ENCODE measurements around the gene MYOZ3.

MYOZ3 gene, protein sequence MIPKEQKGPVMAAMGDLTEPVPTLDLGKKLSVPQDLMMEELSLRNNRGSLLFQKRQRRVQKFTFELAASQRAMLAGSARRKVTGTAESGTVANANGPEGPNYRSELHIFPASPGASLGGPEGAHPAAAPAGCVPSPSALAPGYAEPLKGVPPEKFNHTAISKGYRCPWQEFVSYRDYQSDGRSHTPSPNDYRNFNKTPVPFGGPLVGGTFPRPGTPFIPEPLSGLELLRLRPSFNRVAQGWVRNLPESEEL

DNA sequence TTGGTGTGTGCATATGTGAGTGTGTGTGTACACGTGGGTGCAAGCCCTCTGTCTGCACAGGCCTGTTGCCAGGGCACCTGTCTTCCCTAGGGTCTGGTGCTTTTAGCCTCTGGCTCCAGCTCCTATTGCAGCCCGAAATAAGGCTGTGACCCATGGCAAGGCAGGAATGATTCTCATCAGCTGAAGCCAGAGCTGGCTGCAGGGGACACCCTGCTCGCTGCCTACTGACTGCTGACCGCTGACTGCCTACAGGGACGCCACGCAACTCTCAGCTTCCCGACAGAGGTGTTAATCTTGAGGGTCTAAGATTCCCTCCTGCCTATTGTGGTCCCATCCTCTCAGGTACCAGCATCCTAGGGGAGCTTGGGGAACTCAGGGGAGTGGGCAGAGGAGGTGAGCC is at the start of gene MYOZ3:
Gene MYOZ3, plus strand, starts transcription at position 166 of the 400 bp plus-strand sequence. CDS start 1,691 bp downstream, outside the sequence.
- DNase-seq (ENCODE audit: low spot score) = no peak

DNA sequence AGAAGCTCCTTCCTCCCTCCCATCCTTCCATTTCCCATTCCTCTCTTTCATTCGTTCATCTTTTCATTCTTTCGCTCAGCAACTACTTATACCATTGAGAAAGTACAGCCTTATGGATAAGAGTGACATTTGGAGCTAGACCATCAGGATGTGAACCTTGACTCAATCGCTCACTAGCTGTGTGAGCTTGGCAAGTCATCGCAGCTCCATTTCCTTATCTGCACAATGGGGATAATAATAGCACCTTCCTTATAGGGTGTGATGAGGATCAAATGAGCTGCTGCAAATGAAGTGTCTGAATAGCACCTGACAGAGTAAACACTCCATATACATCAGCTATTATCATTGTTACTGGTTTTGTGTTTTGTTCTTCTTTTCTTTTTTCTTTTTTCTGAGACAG is 48.6 kb upstream of the MYOZ3 start:
- no peak for DNase-seq (ENCODE audit: low spot score)

DNA sequence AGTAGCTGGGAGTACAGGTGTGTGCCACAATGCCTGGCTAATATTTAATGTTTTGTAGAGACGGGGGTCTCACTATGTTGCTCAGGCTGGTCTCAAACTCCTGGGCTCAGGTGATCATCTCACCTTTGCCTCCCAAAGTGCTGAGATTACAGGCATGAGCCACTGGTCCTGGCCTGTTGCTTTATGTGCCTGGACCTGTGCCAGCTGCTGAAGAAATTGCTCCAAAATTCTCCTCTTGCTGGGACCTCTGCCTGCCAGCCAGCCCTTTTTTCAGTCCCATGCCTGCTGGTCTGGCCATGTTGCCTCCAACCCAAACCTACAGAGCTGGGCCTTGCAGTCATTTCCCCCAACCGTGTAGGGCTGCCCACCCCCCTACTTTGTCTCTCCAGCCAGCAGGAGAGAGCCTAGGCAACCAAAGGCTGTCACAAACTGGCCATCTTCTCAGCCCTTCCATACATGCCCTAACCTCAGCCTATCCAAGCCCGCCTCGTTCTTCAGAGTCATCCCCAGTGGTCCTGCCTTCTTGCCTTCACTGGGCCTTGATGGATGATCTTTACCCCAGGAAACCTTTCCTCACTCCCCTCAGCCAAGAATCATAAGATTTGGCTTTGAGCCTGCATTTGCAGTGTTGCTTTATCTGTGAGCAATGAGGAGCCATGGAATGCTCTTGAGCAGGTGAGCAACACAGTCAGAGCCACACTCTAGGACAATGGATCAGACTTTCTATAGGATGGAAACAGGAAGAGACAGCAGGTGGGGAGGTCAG is 48.0 kb upstream of the MYOZ3 start:
- DNase-seq (ENCODE audit: low spot score) = no peak

DNA sequence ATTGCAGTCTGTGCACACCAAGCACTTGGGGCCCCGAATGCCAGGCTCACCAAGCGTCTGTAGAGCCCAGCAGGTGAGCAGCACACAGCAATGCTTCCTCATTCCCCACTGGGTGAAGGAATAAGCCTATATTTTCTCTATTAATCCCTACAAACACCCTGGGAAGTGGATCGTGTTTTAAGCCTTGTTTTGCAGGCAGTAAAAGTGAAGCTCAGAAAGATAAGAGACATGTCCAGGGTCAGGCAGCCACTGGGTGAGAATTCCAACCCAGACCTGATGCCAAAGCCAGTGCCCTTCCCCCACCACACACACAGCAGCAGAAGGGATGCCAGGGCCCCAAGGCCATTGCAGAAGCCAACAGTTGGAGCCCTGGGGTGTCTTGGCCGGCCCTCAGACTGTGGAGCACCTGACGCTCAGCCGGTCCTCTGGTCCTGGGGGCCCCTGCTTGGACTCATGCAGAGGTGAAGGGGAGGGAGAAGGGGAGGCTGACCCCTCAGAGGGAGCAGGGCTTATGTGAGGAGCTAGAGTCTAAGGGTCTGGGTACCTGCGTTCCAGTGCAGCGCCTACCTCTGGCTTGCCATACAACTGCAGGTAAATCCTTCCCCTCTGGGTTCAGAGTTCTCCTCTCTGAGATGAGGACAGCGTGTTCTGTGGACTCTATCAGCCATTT is 46.9 kb upstream of the MYOZ3 start:
- DNase-seq (ENCODE audit: low spot score) = no peak

DNA sequence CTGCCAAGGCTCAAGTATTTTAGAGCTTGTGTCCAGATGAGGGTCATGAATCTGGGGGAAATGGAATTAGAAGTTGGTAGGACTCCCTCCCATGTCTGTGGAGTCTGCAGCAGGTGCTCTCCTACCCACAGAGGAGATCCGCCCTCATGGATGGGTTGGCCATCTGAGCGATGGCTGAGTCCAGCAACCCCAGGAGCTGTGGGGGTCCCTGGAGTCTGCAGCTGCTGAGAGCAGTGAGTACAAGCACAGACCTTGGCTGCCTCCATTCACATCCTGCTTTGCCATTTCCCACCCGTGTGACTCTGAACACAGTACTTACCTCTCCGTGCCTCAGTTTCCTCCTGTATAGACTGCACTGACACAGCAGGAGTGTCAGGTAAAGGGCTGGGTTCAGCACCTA is 46.4 kb upstream of the MYOZ3 start:
- DNase-seq (ENCODE audit: low spot score) = no peak

DNA sequence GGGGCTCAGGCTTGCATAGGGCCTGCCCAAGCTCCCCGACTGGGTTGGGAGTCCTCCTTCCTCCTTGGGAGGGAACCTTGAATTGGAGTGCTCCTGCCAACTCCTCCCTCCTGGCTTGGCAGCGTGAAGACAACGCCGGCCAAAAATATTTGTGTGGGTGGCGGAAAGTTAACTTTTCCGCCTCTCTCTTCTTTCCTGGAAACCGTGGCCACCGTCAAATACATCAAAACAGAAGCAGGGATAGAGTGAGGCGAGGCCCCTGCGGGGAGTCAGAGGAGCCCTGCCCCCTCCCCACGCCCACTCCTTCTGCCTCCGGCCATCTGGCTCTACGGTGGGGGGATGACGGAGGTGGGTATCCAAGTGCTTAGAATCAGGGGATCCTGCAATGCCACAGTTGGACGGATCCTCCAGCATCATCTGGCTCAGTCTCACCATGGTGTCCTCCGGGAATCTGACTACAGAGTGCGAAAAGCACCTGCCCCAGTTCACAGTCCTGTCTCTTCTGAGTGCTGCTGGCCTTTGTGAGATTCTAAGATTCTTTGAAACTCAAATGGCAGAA is 45.8 kb upstream of the MYOZ3 start:
- no peak for DNase-seq (ENCODE audit: low spot score)

DNA sequence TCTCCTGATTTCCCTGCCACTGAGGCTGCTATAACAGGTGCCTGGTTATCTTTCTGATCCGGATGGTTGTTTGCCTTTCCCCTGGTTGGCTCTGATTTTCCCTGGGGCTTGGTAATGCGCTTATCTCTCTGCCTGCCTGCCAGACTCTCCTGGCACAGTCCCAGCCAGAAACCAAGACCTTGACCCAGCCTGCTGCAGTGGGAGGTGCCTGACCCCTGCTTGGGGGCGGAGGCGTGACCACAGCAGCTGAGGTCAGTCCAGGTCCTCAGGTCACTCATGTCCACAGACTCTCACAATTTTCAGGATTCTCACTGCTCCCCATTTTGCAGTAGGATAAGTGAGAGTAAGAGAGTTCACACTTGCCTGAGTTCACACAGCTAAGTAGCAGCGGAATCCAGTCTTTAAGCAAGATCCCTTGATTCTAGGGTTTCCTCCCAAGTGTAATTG is 45.0 kb upstream of the MYOZ3 start:
- DNase-seq (ENCODE audit: low spot score) = no peak

DNA sequence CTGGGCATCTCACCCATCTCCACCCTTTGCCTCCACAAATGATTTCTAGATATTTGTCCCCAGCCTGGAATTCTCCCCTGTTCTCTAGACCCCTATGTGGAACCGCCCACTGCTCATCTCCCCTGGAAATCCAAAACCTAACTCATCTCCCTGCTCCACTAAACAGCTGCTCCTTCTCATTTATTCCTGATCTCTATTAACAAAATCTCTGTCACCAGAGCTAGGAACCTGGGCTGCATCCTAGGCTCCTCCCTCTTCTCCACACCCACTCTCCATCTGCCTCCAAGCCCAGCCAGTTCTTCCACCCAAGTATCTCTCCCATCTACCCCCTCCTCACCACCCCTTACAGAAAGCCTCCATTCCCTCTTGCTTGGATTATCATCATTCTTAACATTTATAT is 44.5 kb upstream of the MYOZ3 start:
- DNase-seq (ENCODE audit: low spot score) = peak; percentile 45

DNA sequence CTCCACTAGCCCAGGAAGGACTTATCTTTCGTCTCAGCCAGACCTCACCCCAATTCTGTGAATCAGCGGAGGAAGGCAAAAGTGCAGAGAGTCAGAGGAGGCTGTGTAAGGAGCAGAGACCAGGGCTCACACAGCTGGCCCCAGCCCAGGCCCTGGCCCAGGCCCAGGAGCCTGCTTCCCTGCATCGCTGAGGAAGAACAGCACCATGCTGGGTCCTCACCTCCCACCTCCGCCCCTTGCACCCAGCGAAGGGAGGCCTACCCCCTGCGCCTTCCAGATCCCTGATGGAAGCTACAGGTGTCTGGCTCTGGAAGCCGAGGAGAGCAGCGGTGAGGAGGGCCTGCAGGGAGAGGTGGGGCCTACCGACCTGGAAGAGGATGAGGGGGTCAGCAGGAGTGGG is 42.9 kb upstream of the MYOZ3 start:
- DNase-seq (ENCODE audit: low spot score) = no peak

DNA sequence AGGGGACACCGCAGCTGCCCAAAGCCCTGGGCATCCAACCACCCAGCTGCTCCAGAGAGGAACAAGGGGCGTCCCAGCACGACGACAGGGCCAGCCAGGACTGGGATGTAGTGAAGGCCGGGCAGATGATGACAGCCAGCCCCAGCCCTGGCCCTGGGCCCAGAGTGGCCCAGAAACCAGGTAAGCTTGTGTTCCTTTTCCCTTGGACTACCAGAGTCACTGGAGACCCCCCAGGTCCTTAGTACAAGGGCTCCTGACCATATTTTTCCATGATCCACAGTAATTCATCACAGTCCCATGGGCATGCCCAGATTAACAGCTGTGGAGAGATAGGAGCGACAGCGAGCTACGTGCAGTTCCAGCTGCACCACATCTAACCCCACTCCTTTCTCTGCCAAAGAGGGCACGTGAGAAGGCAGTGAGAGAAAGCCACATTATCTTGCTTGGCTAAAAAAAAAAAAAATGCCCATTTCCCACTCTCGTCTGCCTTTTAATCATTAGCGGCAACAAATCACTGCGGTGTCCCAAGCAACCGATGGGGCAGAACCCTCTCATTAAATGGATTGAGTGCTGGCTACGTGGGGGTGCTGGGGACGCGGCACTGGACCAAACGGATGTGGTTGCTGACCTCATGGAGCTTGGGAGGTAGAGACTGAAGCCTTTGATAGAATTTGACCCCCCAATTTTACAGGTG is 42.3 kb upstream of the MYOZ3 start:
- DNase-seq (ENCODE audit: low spot score) = no peak

DNA sequence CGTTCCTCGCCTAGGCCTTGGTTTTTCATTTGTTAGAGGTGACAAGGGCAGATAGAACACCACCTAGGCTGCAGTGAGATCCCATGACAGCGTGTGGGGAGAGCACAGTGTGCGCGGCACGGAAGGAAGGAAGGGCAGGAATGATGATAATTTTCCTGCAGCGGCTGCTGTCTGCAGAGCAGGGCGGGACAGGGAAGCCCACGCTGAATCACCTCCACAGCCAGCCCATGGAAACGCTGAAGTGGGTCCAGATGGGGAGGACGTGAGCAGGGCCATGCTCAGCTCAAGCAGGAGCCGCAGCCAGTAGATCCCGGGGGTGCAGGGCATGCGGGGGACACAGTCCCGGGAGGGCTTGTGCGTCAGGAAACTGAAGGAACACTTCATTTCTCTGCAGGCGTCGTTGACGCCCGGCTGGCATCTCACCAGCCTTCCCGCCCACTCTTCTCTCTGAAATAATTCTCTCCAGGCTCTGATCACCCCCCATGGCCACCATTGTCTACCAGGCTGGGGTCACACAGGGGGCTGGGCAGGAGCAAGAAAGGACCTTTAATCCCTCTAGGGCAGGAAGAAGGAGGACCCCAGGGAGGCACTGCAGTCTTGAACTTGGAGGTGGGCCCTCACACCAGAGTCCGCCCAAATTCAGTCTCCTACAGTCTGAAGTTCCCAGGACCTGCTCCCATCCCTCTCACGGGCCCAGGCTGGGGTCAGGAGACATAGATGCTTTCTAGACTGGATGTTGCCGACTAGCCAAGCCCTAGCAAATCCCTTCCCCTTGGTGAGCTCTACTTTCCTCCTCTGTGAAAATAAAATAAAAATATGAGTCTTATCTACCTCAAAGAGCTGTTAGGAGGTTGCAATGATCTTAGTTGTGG is 41.5 kb upstream of the MYOZ3 start:
- no peak for DNase-seq (ENCODE audit: low spot score)

DNA sequence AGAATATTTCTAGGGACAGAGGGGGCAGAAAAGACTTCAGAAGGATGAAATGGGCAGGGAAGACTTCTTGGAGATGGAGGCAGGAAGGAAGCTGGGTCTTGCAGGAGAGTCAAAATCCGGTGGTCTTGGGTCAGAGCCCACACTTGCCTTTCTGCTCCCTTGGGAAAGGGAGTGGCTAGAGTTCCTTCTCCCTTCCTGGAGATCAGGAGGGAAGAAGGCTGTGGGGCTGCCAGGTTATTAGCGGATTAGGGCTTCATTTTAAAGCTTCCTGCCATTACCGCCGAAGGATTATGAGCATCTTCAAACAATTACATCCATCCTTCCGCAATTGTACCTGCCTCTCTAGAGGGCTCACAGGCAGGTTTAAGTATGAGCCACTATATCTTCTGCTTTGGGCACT is 39.8 kb upstream of the MYOZ3 start:
- DNase-seq (ENCODE audit: low spot score) = no peak

DNA sequence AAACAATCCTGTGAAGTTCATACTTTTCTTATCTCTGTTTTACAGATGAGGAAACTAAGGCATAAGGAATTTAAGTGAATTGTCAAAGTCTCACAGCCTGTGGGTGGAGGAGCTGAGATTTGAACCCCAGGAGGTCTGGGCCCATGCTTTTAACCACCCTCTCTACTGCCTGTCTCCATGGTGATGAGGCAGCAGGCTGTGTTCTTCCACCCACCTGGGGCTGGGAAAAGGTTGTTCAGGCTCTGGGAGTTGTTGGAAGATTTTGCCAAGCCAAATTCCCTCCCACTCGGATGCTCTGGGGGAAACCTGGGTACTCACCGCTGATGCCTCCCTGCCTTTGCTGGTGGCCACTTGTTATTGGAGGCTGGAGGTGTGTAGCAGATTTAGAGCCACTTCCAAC is 38.9 kb upstream of the MYOZ3 start:
- DNase-seq (ENCODE audit: low spot score) = no peak

DNA sequence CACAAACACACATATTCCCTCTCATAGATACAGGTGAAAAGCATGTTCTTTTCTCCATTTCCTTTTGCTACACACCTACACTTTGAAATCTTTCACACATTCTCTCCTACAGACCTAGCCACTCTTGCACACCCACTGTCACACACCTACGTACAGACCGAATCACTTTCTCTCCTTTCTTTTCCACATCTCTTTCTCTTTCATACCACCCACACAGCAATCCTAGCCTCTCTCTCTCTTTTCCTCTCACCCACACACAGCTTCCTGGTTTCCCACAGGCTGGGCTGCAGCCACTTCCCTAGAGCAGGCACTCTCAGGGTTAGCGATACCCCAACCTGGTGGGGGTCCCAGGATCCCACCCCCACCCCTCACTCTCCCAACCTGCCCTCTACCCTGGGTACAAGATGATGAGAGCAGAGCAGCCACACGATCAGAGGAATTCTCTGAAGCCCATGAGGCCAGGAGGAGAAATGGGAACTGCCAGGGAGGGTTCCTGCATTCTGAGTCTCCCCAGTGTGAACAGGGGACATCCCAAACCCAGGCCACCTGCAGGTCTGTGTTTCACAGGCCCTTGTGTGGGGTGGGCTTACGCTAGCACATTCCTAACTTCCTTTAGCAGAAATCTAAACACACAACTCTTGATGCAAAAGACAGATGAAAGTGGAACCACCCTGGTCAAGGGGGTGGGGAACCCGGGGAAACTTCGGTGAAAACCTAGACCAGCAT is 37.7 kb upstream of the MYOZ3 start:
- no peak for DNase-seq (ENCODE audit: low spot score)

DNA sequence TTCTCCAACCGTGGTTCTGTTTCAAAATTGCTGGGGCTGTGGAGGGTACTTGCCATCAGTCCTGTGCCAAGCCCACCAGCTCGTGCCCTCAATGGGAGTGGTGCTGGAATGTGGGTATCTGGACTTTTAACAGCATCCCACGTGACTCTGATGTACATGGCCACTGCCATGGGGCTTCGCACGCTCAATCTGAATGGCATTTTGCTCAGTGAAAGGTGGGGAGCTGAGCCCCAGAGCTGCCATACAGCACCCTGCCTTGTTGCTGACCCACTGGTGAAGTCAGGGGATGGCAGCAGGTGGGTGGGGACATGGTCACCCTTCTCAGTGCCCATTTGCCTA is 37.2 kb upstream of the MYOZ3 start:
- DNase-seq (ENCODE audit: low spot score) = no peak

DNA sequence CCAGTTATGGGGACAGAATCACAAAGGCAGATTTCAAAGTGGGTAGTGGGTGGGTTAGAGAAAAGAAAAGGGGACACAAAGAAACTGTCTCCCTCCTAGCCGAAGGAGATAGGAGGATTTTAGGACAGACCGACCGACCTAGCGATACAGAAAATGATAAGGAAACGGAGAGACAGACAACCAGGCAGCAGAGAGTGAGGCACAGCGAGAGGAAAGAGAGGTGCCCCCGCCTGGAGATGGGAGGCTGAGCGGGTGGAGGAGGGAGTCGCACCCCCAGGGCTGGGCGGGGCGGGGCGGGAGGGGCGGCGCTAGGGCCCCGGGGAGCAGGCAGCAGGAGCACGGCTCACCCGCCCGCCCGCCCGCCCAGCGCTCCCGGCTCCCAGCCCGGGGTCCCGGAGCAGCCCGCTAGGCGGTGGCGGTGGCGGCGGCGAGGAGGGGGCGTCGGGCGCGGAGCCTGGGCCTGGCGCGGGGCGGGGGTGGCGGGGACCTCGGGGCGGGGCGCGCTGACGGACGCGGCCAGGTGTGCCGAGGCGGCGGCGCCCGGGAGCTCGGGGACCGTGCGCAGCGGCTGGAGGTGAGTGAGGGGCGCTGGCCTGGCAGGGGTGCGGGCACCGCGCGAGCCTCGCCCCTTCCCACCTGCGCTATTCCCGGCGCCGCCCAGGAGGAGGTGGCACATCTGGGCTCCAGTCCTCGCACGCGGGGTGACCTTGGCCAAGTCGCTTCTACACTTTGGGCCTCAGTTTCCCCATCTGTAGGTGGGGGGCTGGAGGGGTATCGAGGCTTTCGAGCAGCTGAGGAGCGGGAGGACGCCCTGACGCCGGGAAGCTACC is 36.5 kb upstream of the MYOZ3 start:
- peak; percentile 63 for DNase-seq (ENCODE audit: low spot score)

DNA sequence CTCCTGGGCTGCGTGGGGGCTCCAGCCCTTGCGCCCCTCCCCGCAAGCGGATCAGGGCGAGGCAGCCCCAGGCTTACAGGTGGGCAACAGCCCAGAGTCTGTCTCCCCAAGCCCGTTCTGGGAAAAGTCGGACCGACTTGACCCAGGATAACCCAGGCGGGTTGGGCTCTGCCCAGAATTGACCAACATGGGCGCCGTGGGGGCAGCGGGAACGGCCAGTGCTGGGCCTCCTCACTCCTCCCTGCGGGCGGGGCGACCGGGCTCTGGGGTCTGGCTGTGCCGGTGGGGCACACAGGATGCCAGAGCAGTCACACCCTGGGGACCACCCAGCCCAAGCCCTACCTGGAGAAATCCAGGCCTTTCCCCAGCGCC is 35.9 kb upstream of the MYOZ3 start:
- DNase-seq (ENCODE audit: low spot score) = no peak

DNA sequence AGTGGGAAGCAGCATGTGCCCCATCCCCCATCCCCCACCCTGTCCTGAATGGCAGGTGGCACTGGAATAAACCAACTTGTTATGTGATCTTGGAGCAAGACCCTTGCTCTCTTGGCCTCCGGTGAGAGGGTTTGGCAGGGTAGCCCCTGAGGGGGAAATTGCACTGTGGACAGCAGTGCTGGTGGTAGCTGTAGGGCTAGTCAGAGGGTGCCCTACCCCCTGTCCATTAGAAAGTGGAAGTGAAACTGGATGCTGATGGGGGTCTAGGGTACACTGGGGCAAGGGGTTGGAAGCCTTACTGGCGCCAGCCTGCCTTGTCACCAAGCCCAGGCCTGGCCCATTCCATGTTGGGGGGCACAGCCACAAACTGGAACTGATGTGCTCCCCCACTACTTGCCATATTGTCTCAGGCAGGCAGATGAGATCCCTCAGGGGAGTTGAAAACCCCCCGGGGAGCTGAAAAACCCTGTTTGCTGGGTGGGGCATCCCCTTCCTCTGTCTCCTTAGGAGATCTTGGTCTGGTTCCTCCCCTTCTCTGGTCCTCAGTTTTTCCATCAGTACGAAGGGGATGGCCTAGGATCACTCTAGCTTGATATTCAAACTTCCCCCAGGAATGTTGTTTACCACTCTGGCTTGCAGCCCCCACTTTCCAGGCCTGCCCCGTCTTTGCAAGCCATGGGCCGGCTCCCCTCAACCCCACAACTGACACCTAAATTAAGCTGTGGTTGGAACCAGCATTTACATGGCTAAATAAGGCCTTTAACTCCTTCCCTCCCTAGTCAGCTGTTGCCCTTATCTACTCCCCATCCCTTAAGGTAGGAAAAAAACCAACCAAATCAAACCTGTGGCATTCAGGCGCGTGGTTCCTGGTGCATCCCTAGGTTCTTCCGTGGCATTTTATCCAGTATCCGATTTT is 35.0 kb upstream of the MYOZ3 start:
- no peak for DNase-seq (ENCODE audit: low spot score)

DNA sequence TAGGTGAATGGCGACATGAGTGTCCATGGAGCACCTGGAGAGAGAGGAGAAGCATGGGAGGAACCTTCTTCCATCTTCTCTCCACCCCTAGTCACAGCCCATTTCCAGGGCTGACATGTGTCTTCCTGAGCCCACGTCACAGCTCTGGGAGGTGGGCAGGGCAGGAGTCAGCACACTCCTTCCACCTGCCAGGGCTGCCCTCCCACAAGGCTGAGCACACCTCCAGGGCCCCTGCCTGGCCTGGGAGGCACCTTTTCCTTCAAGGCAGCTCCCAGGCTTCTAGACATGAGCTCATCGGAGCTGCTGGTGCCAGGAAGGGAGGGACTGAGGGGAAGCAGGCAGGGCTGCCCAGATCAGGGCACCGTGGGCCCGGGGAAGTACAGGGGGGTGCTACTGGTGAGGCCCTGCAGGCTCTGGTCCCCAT is 34.2 kb upstream of the MYOZ3 start:
- DNase-seq (ENCODE audit: low spot score) = no peak
